Keratinocyte (primary cell): Measurements from ENCODE around the gene KIF13A. TPM values are rescaled to one million over a fixed set of nuclear protein-coding genes. Genes with fewer than 3 reads are reported as not detected.

ENCODE experiments used
- DNase-seq: peaks from one replicate; pipeline ENCODE4 v3.0.0-alpha.2; 2011; ENCODE audit warnings: low read depth, missing footprints, low spot score
- FAIRE-seq: peaks from 2 replicates; lab custom pipeline; 2011; peaks lifted over from hg19 to GRCh38; lab: Jason Lieb, UNC
- H2AFZ ChIP-seq: 2 replicates; pipeline ENCODE4 v1.6.0; 2012; ENCODE audit warnings: low read length, control low read depth, inconsistent platforms; ENCODE audit not compliant: control insufficient read depth
- H3K27ac ChIP-seq: 2 replicates; pipeline ENCODE4 v1.5.1; 2011; ENCODE audit warnings: low read length; ENCODE audit not compliant: control insufficient read depth, insufficient read depth
- H3K27me3 ChIP-seq: 3 replicates; pipeline ENCODE4 v1.6.0; 2011; ENCODE audit warnings: low read length; ENCODE audit not compliant: control insufficient read depth, insufficient read depth; ENCODE audit errors: extremely low read depth
- H3K36me3 ChIP-seq, 2 experiments: 2 replicates in 1 of 2; 3 replicates in 1 of 2; pipeline ENCODE4 v1.5.1; 2011; ENCODE audit warnings: low read length in 2 of 2, mild to moderate bottlenecking in 1 of 2; ENCODE audit not compliant: control insufficient read depth in 2 of 2, insufficient read depth in 2 of 2; ENCODE audit errors: extremely low read depth in 1 of 2
- H3K4me1 ChIP-seq: 3 replicates; pipeline ENCODE4 v1.5.1; 2011; ENCODE audit warnings: low read length; ENCODE audit not compliant: control insufficient read depth, insufficient read depth; ENCODE audit errors: extremely low read depth
- H3K4me2 ChIP-seq: 3 replicates; pipeline ENCODE4 v1.6.0; 2011; ENCODE audit warnings: low read depth, low read length; ENCODE audit not compliant: control insufficient read depth, insufficient read depth; ENCODE audit errors: extremely low read depth
- H3K4me3 ChIP-seq, 3 experiments: fragments of 200-600 bp in 1 of 3; sonication (generic) in 1 of 3; 2 replicates in 2 of 3; 3 replicates in 1 of 3; pipeline ENCODE4 v1.5.1; 2011 to 2016; ENCODE audit warnings: low read length in 3 of 3, mild to moderate bottlenecking in 3 of 3, control low read depth in 2 of 3, inconsistent platforms in 1 of 3, low read depth in 1 of 3, mixed read lengths in 1 of 3, mixed run types in 1 of 3, moderate library complexity in 1 of 3; ENCODE audit not compliant: control insufficient read depth in 2 of 3, insufficient read depth in 2 of 3; ENCODE audit errors: extremely low read depth in 1 of 3
- H3K79me2 ChIP-seq: 2 replicates; pipeline ENCODE4 v1.6.0; 2012; ENCODE audit warnings: low read length; ENCODE audit not compliant: control insufficient read depth, insufficient read depth
- H3K9ac ChIP-seq: 3 replicates; pipeline ENCODE4 v1.6.0; 2011; ENCODE audit warnings: low read length; ENCODE audit not compliant: control insufficient read depth, insufficient read depth; ENCODE audit errors: extremely low read depth
- H3K9me1 ChIP-seq: 3 replicates; pipeline ENCODE4 v1.6.0; 2011; ENCODE audit warnings: low read length; ENCODE audit not compliant: control insufficient read depth, insufficient read depth; ENCODE audit errors: extremely low read depth
- H3K9me3 ChIP-seq: 2 replicates; pipeline ENCODE4 v1.5.1; 2012; ENCODE audit warnings: low read depth, low read length; ENCODE audit not compliant: control insufficient read depth
- H4K20me1 ChIP-seq: 3 replicates; pipeline ENCODE4 v1.6.0; 2011; ENCODE audit warnings: low read length; ENCODE audit not compliant: control insufficient read depth, insufficient read depth; ENCODE audit errors: extremely low read depth
- CTCF ChIP-seq, 3 experiments: IDR thresholded peaks in 1 of 3; conservative IDR thresholded peaks in 1 of 3; optimal IDR thresholded peaks in 1 of 3; 2 replicates in 2 of 3; 3 replicates in 1 of 3; pipeline versions ENCODE3 to v1.5.1; 2011; ENCODE audit warnings: low read length in 3 of 3, mild to moderate bottlenecking in 3 of 3, moderate library complexity in 2 of 3, control low read depth in 1 of 3, inconsistent platforms in 1 of 3; ENCODE audit not compliant: insufficient read depth in 2 of 3; ENCODE audit errors: extremely low read depth in 1 of 3
- EZH2 ChIP-seq: IDR thresholded peaks from one replicate; pipeline ENCODE4 v1.6.1; 2012; ENCODE audit warnings: inconsistent platforms, mild to moderate bottlenecking, low read length, moderate library complexity
- dilution Hi-C: fragments of 300-500 bp; cut with MboI; formaldehyde crosslinking; loops from one replicate; pipeline ENCODE4 v1.7.0; 2020; ENCODE audit warnings: low sequenced_read_pairs; ENCODE audit not compliant: extremely low pct_ligation_motif_present
- polyA plus RNA-seq, 5 experiments: library from polyadenylated mRNA; depleted of rRNA in 3 of 5; stranded (reverse) in 3 of 5; stranded (forward) in 1 of 5; unstranded in 1 of 5; fragments of >200 nt; gene quantifications; 1 replicate in 1 of 5; 2 replicates in 3 of 5; 3 replicates in 1 of 5; pipeline versions ENCODE4 v1.2.1 to v1.2.3, GENCODE V29; 2011 to 2012; ENCODE audit warnings: missing spikeins in 2 of 5, low read depth in 1 of 5, low replicate concordance in 1 of 5

The KIF13A gene
- polyA plus RNA-seq, 1 donor (not counting 4 experiments of a cell fraction or from before 2014, with no cell fraction given) = 96.2 TPM

- Histone ChIP-seq H3K36me3 (peaks cover 3 to 5% of the 10 kb centered on the region in 2 experiments), H3K27ac (no peak overlapping the region), H4K20me1 (no peaks in the 10 kb centered on the region), H3K4me3 (no peak overlapping the region), H3K9me3 (no peaks in the 10 kb centered on the region), H3K9me1 (no peaks in the 10 kb centered on the region), H3K79me2 (peaks cover 77% of the 10 kb centered on the region), H3K9ac (no peak overlapping the region), H2AFZ (no peak overlapping the region), H3K27me3 (no peaks in the 10 kb centered on the region), H3K4me2 (no peak overlapping the region), H3K4me1 (peaks cover 38% of the 10 kb centered on the region)
- dilution Hi-C loops = no loop called here
- no peak for DNase-seq
- TF ChIP-seq EZH2 (no peak), CTCF (optimal IDR thresholded peaks at IDR 0.05 in 1 of 3, IDR thresholded peaks at IDR 0.05 in 1 of 3, conservative IDR thresholded peaks at IDR 0.05 in 1 of 3; ENCODE audit: extremely low read depth in 1 of 3, insufficient read depth in 2 of 3, low read length in 3 of 3) (no peak)
- FAIRE-seq = no peak
Measured at GRCh38 chr6:17941318-17941717, 46.1 kb downstream of the KIF13A start.

GRCh38 chr6:17940151-17940792 lies 47.2 kb downstream of the KIF13A start:
- Histone ChIP-seq H3K4me1 (peaks cover 38% of the 10 kb centered on the region), H3K79me2 (peaks cover 80% of the 10 kb centered on the region), H2AFZ (no peak overlapping the region), H3K9ac (no peak overlapping the region), H4K20me1 (no peaks in the 10 kb centered on the region), H3K4me3 (no peak overlapping the region), H3K27me3 (no peaks in the 10 kb centered on the region), H3K27ac (no peak overlapping the region), H3K4me2 (no peak overlapping the region), H3K9me3 (no peaks in the 10 kb centered on the region), H3K9me1 (no peaks in the 10 kb centered on the region), H3K36me3 (peaks cover 3 to 5% of the 10 kb centered on the region in 2 experiments)
- DNase-seq = no peak
- dilution Hi-C loops = no loop called here
- TF ChIP-seq EZH2 (no peak), CTCF (optimal IDR thresholded peaks at IDR 0.05 in 1 of 3, IDR thresholded peaks at IDR 0.05 in 1 of 3, conservative IDR thresholded peaks at IDR 0.05 in 1 of 3; ENCODE audit: extremely low read depth in 1 of 3, insufficient read depth in 2 of 3, low read length in 3 of 3) (no peak)
- no peak for FAIRE-seq
